CD4-positive, alpha-beta memory T cell (primary cell): ENCODE results near the gene ZMYM2. TPM values are rescaled to one million over a fixed set of nuclear protein-coding genes. Genes with fewer than 3 reads are reported as not detected.

ENCODE experiments used
- CTCF ChIA-PET: fragments of 350-600 bp; sonication (Branson Sonifier 250); formaldehyde crosslinking; loops from one replicate; lab custom pipeline; 2021; ENCODE audit warnings: inconsistent platforms; ENCODE audit not compliant: partially characterized antibody; lab: Charles Lee
- POLR2A ChIA-PET: fragments of 350-600 bp; sonication (Branson Sonifier 250); formaldehyde crosslinking; loops from one replicate; lab custom pipeline; 2021; ENCODE audit not compliant: partially characterized antibody; lab: Charles Lee
- DNase-seq, 5 donors: peaks; one replicate each; pipeline versions ENCODE4 v3.0.0 to v3.0.0-alpha.2; 2020 to 2022; ENCODE audit warnings: mixed read lengths in 1 of 5
- H3K27ac ChIP-seq: one replicate; pipeline ENCODE4 v1.7.0; 2013; ENCODE audit warnings: low read depth, low read length
- H3K27me3 ChIP-seq: 2 replicates; pipeline ENCODE4 v1.7.0; 2013; ENCODE audit warnings: mild to moderate bottlenecking, low read length, moderate library complexity; ENCODE audit not compliant: insufficient read depth
- H3K36me3 ChIP-seq: 2 replicates; pipeline ENCODE4 v1.7.0; 2013; ENCODE audit warnings: mild to moderate bottlenecking, low read length, moderate library complexity; ENCODE audit not compliant: insufficient read depth
- H3K4me1 ChIP-seq: 2 replicates; pipeline ENCODE4 v1.7.0; 2013; ENCODE audit warnings: mild to moderate bottlenecking, low read length, moderate library complexity; ENCODE audit not compliant: insufficient read depth
- H3K4me3 ChIP-seq, 2 donors: one replicate each; pipeline ENCODE4 v1.7.0; 2013; ENCODE audit warnings: low read length in 2 of 2, mild to moderate bottlenecking in 1 of 2
- H3K9me3 ChIP-seq, 2 donors: one replicate each; pipeline ENCODE4 v1.7.0; 2013; ENCODE audit warnings: low read length in 2 of 2, control low read depth in 1 of 2; ENCODE audit not compliant: control insufficient read depth in 1 of 2
- H3K27ac Mint-ChIP-seq, 7 donors: one replicate each; pipeline ENCODE4 v1.8.0; 2020 to 2021; ENCODE audit warnings: mixed read lengths in 7 of 7, mild to moderate bottlenecking in 6 of 7, inconsistent platforms in 3 of 7, moderate library complexity in 3 of 7
- H3K27me3 Mint-ChIP-seq, 2 donors: one replicate each; pipeline ENCODE4 v1.8.0; 2020 to 2021; ENCODE audit warnings: mixed read lengths in 2 of 2
- H3K36me3 Mint-ChIP-seq, 2 donors: one replicate each; pipeline ENCODE4 v1.8.0; 2020 to 2021; ENCODE audit warnings: mixed read lengths in 2 of 2, inconsistent platforms in 1 of 2, mild to moderate bottlenecking in 1 of 2
- H3K4me1 Mint-ChIP-seq, 4 donors: one replicate each; pipeline ENCODE4 v1.8.0; 2020 to 2021; ENCODE audit warnings: mixed read lengths in 4 of 4, mild to moderate bottlenecking in 1 of 4
- H3K4me3 Mint-ChIP-seq, 8 donors: one replicate each; pipeline ENCODE4 v1.8.0; 2020 to 2021; ENCODE audit warnings: mixed read lengths in 8 of 8, mild to moderate bottlenecking in 7 of 8, moderate library complexity in 6 of 8, inconsistent platforms in 3 of 8
- H3K9me3 Mint-ChIP-seq, 8 donors: one replicate each; pipeline ENCODE4 v1.8.0; 2020 to 2021; ENCODE audit warnings: mixed read lengths in 8 of 8, mild to moderate bottlenecking in 5 of 8, inconsistent platforms in 3 of 8, moderate library complexity in 1 of 8
- intact Hi-C: fragments of 100-400 bp; cut with micrococcal nuclease; formaldehyde crosslinking; loops from one replicate; pipeline ENCODE4 v1.15.1; 2023
- polyA plus RNA-seq, 2 donors: library from polyadenylated mRNA; unstranded; fragments of 300-500 nt; fragmentation: Illumina TruSeq; gene quantifications; one replicate each; pipeline ENCODE4 v1.2.3, GENCODE V29; 2021
- total RNA-seq, 2 experiments: library from RNA; stranded (reverse); gene quantifications; one replicate each; pipeline ENCODE4 v1.2.3, GENCODE V29; 2021

ZMYM2 gene
- total and polyA plus RNA-seq, 4 experiments from 2014 or later: 7.9 to 110 (median 59.4) TPM

DNA sequence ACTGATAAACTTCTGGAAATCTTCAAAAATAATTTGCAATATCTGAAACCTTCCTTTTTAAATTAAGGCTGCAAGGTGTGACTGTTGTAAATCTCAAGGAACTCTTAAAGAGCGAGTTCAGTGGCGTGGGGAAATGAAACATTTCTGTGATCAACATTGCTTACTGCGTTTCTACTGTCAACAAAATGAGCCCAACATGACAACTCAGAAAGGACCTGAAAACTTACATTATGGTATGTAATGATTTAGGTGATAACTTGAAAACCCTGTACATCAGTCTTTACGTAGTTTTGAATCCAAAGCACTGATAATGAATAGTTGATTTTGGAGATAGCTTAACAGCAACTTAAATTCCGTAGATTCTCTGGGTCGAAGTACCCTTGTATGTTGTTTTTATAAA lies 92.8 kb downstream of the ZMYM2 start:
- H3K4me1 ChIP-seq: peaks cover 21% of the 10 kb centered on the region
- no peak overlapping the region for H3K4me3 Mint-ChIP-seq
- H3K9me3 ChIP-seq: no peaks in the 10 kb centered on the region
- DNase-seq: no peak
- H3K36me3 Mint-ChIP-seq: peaks cover 26 to 48% of the 10 kb centered on the region in 2 donors
- ChIA-PET POLR2A (interaction anchor here (1.0 kb wide), 1 partner anchor 9 kb away, joined by 3 read pairs; no protein-coding TSS in a partner anchor), CTCF (no interaction called here)
- H3K36me3 ChIP-seq: peaks cover 14% of the 10 kb centered on the region
- no peak overlapping the region for H3K4me3 ChIP-seq
- no peaks in the 10 kb centered on the region for H3K9me3 Mint-ChIP-seq
- peaks cover 17 to 24% (median 19%) of the 10 kb centered on the region in 4 donors for H3K4me1 Mint-ChIP-seq
- no peak overlapping the region for H3K27ac ChIP-seq
- no peak overlapping the region for H3K27ac Mint-ChIP-seq
- H3K27me3 ChIP-seq: no peaks in the 10 kb centered on the region
- no peaks in the 10 kb centered on the region for H3K27me3 Mint-ChIP-seq
- intact Hi-C loops: no loop called here

DNA sequence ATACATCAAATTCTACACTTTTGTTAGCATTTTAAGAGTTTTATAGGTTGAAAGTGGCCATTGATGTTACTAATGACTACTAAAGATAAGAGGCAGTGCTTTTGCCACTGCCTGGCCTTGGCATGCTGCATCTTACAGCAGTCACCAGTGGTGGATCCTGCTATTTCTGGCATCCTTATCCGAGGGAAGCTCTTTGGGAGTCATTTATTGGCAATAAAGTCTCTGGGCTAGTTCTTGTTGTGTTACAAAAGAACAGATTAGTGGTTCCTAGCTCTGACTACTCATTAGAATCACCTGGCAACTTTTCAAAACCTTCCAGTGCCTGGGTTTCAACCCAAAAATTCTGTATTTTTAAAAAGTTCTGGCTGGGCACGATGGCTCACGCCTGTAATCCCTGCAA lies 94.5 kb downstream of the ZMYM2 start:
- ChIA-PET CTCF (no interaction called here), POLR2A (no interaction called here)
- Mint-ChIP-seq H3K27ac (no peak overlapping the region), H3K36me3 (peaks cover 29 to 57% of the 10 kb centered on the region in 2 donors), H3K9me3 (no peaks in the 10 kb centered on the region), H3K27me3 (no peaks in the 10 kb centered on the region), H3K4me3 (no peak overlapping the region), H3K4me1 (peaks cover 17 to 24% (median 19%) of the 10 kb centered on the region in 4 donors)
- Histone ChIP-seq H3K27me3 (no peaks in the 10 kb centered on the region), H3K9me3 (no peaks in the 10 kb centered on the region), H3K4me1 (peaks cover 21% of the 10 kb centered on the region), H3K36me3 (peaks cover 20% of the 10 kb centered on the region), H3K27ac (no peak overlapping the region), H3K4me3 (no peak overlapping the region)
- no peak for DNase-seq
- intact Hi-C loops: no loop called here

DNA sequence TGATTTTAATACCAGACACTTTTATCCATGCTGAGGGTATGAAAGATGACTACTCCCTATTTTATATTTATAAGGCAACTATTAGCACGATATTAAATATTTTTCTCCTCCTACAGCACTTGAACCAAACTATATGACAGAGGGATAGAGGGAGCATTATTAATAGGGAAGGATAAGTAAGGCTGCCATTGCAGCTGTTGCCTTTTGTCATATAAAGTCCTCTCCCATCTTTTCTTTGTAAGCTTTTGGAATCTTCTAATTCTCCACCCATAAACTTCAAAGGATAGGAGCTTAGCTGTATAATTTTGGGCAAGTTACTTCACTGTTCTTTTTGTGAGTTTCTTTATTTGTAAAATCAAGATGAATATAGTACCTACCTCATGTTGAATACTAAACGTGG lies 95.4 kb downstream of the ZMYM2 start:
- H3K27ac ChIP-seq: no peak overlapping the region
- intact Hi-C loops: no loop called here
- H3K4me1 ChIP-seq: peaks cover 14% of the 10 kb centered on the region
- CTCF ChIA-PET: no interaction called here
- no peak overlapping the region for H3K27ac Mint-ChIP-seq
- no peak overlapping the region for H3K4me3 ChIP-seq
- H3K9me3 ChIP-seq: no peaks in the 10 kb centered on the region
- H3K36me3 Mint-ChIP-seq: peaks cover 34 to 60% of the 10 kb centered on the region in 2 donors
- no peaks in the 10 kb centered on the region for H3K27me3 Mint-ChIP-seq
- POLR2A ChIA-PET: no interaction called here
- DNase-seq: no peak
- no peaks in the 10 kb centered on the region for H3K27me3 ChIP-seq
- H3K4me3 Mint-ChIP-seq: no peak overlapping the region
- H3K4me1 Mint-ChIP-seq: peaks cover 11 to 17% (median 12%) of the 10 kb centered on the region in 4 donors
- no peaks in the 10 kb centered on the region for H3K9me3 Mint-ChIP-seq
- peaks cover 20% of the 10 kb centered on the region for H3K36me3 ChIP-seq

DNA sequence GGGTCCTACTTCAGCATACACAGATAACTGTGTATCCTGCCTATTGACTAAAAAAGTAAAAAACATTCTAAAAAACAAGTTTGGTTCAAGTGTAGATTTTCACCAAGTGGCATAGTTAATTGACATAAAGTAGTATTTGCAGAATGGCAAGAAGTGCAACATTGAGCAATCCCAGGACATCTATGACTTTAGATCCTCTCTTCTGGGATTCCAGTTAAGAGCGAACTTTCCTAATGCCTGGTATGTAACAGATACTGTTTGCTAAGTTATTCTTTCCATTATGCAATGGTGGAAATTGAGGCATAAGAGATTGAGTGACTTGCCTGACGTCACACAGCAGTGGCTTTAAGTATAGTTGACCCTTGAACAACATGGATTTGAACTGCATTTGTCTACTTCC lies 96.1 kb downstream of the ZMYM2 start:
- no peak overlapping the region for H3K4me3 Mint-ChIP-seq
- Histone ChIP-seq H3K36me3 (peaks cover 24% of the 10 kb centered on the region), H3K4me3 (no peak overlapping the region), H3K4me1 (peaks cover 7% of the 10 kb centered on the region), H3K9me3 (no peaks in the 10 kb centered on the region), H3K27me3 (no peaks in the 10 kb centered on the region), H3K27ac (no peak overlapping the region)
- no peaks in the 10 kb centered on the region for H3K9me3 Mint-ChIP-seq
- ChIA-PET POLR2A (no interaction called here), CTCF (no interaction called here)
- peak overlapping the region in 1 of 7 donors; percentile 59 for H3K27ac Mint-ChIP-seq
- peaks cover 39 to 63% of the 10 kb centered on the region in 2 donors for H3K36me3 Mint-ChIP-seq
- peaks cover 5 to 10% (median 6%) of the 10 kb centered on the region in 4 donors for H3K4me1 Mint-ChIP-seq
- intact Hi-C loops: no loop called here
- H3K27me3 Mint-ChIP-seq: no peaks in the 10 kb centered on the region
- DNase-seq: no peak

DNA sequence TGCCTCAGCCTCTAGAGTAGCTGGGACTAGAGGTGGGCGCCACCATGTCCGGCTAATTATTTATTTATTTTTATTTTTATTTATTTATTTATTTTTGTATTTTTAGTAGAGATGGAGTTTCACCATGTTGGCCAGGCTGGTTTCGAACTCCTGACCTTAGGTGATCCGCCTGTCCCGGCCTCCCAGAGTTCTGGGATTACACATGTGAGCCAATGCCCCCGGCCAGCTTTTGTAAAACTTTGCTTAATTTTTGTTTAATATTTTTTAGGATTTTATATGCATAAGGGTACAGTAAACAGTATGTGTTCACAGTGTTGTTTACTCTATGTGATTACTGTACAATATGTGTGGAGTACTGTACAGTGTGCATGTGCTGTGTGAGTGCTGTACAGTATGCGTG lies 98.7 kb downstream of the ZMYM2 start:
- H3K36me3 ChIP-seq: peaks cover 42% of the 10 kb centered on the region
- H3K27me3 ChIP-seq: no peaks in the 10 kb centered on the region
- H3K27me3 Mint-ChIP-seq: no peaks in the 10 kb centered on the region
- no peak overlapping the region for H3K4me3 ChIP-seq
- DNase-seq: no peak
- H3K9me3 ChIP-seq: no peaks in the 10 kb centered on the region
- peaks cover 45 to 76% of the 10 kb centered on the region in 2 donors for H3K36me3 Mint-ChIP-seq
- intact Hi-C loops: no loop called here
- no peaks in the 10 kb centered on the region for H3K9me3 Mint-ChIP-seq
- H3K4me1 ChIP-seq: no peaks in the 10 kb centered on the region
- H3K4me1 Mint-ChIP-seq: peaks cover 2 to 7% (median 3%) of the 10 kb centered on the region in 4 donors
- ChIA-PET POLR2A (no interaction called here), CTCF (interaction anchor here (1.0 kb wide), 1 partner anchor 107 kb away, joined by 4 read pairs; no protein-coding TSS in a partner anchor)
- no peak overlapping the region for H3K27ac ChIP-seq
- no peak overlapping the region for H3K4me3 Mint-ChIP-seq
- H3K27ac Mint-ChIP-seq: no peak overlapping the region

DNA sequence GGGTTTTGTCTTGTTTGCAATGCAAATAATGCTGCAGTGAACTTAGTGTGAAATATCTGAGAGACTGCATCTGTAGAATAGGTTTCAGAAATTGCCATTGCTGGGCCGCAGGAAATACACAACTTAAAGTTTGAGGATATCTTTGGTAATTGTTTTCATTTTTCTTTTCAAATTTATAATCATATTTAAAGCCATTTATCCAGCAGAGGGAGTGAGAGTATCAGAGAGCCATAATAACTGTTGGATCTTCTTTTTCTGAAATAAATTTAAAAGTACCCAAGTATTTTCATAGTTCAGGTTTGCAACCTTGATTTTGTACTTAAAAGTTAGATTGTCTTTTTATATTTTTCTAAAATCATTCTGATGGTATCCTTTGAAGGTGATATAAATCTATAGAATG lies 99.4 kb downstream of the ZMYM2 start:
- intact Hi-C loops: no loop called here
- Histone ChIP-seq H3K9me3 (no peaks in the 10 kb centered on the region), H3K27me3 (no peaks in the 10 kb centered on the region), H3K36me3 (peaks cover 48% of the 10 kb centered on the region), H3K4me1 (no peaks in the 10 kb centered on the region), H3K27ac (no peak overlapping the region), H3K4me3 (no peak overlapping the region)
- CTCF ChIA-PET: no interaction called here
- H3K36me3 Mint-ChIP-seq: peaks cover 42 to 74% of the 10 kb centered on the region in 2 donors
- H3K4me3 Mint-ChIP-seq: no peak overlapping the region
- no peak for DNase-seq
- no peaks in the 10 kb centered on the region for H3K9me3 Mint-ChIP-seq
- POLR2A ChIA-PET: no interaction called here
- H3K27ac Mint-ChIP-seq: peak overlapping the region in 1 of 7 donors; percentile 1
- H3K27me3 Mint-ChIP-seq: no peaks in the 10 kb centered on the region
- peaks cover 0 to 3% (median 1%) of the 10 kb centered on the region in 4 donors for H3K4me1 Mint-ChIP-seq

DNA sequence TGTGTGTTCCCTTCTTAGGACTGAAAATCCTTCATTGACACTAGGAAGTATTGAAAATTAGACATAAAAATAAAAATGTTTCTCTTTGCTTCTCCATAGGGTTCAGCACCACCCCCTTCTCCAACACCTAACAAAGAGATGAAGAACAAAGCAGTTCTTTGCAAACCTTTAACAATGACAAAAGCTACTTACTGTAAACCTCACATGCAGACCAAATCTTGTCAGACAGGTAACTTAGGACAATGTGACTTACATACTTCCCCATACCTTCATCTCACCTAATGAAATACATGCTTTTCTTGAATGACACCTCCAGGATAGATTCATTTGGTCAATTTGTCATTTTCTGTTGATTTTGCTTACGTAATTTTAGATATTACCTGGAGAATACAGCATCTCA lies 99.9 kb downstream of the ZMYM2 start:
- Mint-ChIP-seq H3K4me3 (no peak overlapping the region), H3K36me3 (peaks cover 42 to 76% of the 10 kb centered on the region in 2 donors), H3K27me3 (no peaks in the 10 kb centered on the region), H3K27ac (peak overlapping the region in 1 of 7 donors; percentile 38), H3K4me1 (peaks cover 0 to 3% (median under 1%) of the 10 kb centered on the region in 4 donors), H3K9me3 (no peaks in the 10 kb centered on the region)
- no peak for DNase-seq
- POLR2A ChIA-PET: no interaction called here
- intact Hi-C loops: no loop called here
- no peaks in the 10 kb centered on the region for H3K4me1 ChIP-seq
- H3K27ac ChIP-seq: no peak overlapping the region
- peaks cover 49% of the 10 kb centered on the region for H3K36me3 ChIP-seq
- no peaks in the 10 kb centered on the region for H3K27me3 ChIP-seq
- H3K4me3 ChIP-seq: no peak overlapping the region
- CTCF ChIA-PET: no interaction called here
- no peaks in the 10 kb centered on the region for H3K9me3 ChIP-seq
